Nucleus accumbens (tissue), 56 donors: Measurements from ENCODE around the gene C9orf153.
"Not testable (repeated sequence)": the region's sequence is repeated elsewhere in the genome, so short reads cannot be mapped to it uniquely, and the experiment has no call there.

Source experiments
- DNase-seq, 56 donors: peaks; one replicate each; lab custom pipeline; 2025; lab: John Stamatoyannopoulos, UW

C9orf153 gene

DNA sequence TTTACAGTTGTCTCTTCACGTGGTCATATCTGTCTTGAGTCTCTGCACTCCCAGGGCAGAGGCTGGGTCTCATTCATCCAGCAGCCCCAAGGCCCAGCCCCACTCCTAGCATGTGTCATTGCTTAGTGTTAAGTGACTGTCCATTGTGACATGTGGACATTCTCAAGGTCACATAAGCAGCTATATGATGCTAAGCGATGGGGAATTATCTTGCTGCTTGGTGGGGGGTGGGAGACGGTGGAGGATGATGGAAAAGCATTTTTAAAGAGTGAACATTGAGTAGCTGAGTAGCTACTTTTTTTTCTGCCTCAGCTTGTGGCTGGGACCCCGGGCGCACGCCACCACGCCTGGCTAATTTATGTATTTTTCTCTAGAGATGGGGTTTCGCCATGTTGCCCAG lies at the start of gene C9orf153:
C9orf153 (minus strand) TSS at position 101 of the 400 bp plus-strand sequence. CDS start 30,054 bp downstream, outside the sequence.
- no peak for DNase-seq

DNA sequence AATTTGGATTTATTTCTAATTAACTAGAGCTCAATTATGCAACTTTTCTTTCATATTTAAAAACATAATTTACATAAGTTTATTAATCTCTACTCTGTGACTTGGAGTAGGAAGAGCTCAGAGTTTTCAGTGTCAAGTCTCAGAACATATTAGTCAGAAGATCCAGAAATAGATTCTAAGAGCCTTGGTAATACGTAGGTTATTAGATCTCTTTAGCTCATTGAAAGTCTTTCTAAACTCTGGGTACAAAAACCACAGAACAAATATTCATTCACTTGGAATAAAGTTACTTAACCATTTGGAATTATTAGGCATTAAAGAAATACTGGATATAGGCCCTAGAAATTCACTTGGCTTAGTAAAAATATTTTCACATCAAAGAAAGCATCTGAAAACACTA lies 49.2 kb upstream of the C9orf153 start:
- no peak for DNase-seq

DNA sequence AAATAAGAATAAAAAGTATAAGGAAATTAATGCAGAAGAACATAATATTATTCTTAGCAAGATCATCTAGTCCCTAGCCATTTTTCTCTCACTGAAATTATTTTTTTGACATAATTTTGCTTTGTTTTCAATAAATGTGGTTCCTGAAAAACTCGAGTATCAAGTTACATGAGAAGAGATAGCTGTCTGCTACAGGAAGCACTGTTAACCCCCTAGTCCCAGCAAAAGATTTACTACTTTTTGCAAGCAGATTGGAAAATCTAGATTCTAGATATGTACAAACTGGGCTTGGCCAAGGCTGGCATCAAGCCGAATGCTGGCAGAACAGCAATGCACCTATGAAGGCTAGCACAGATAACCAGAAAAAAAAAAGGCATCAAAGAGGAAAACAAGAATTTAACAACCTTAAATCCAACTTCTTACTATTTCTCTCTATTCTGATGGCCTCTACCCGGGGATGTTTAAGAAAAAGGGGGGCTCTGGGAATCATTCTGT lies 44.8 kb upstream of the C9orf153 start:
- DNase-seq = no peak

DNA sequence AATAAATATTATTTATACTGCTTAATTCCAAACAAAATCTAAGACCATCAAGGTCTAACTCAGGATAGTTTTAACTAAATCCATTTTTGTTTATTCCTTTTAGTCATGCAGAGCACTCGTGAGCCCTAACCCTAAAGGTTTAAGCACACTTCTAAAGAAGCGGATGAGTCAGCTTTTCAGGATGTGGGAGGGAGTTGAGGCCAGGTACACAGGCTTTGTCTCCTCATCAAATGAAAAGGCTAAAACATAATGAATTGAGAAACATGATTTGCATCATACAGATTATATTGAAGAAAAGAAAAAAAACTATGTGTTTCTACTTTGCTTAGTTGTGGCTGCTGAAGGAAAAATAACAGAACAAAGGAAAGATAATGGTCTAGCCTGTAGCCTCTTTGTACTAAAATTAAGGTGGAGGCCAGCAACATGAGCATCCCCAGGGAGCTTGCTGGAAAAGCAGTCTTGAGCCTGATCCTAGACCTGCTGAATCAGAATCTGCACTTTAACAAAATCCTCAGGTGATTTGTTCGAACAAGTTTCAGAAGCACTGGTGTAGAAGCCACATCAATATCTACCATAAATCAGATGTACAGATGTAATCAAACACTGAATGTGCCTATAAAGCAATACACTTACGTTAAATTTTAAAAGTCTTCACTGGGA lies 44.0 kb upstream of the C9orf153 start:
- DNase-seq = no peak

DNA sequence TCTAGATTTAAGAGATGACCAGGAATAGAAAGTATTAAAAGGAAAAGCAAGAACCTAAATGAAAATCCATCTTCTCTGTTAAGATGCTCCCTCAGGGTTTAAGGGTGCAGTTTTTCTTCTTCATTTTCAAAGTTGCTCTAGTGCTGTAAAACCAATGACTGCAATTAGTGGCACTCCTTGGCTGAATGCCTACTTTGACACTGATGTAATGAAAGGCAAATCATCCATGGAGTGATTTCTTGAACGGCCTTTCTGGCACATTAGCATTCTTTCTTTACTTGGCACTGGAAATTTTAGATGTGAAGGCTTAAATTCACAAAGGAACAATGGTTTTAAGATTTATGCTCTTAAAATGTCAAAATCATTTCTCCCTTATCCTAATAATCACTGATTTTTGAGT lies 42.2 kb upstream of the C9orf153 start:
- DNase-seq = no peak

DNA sequence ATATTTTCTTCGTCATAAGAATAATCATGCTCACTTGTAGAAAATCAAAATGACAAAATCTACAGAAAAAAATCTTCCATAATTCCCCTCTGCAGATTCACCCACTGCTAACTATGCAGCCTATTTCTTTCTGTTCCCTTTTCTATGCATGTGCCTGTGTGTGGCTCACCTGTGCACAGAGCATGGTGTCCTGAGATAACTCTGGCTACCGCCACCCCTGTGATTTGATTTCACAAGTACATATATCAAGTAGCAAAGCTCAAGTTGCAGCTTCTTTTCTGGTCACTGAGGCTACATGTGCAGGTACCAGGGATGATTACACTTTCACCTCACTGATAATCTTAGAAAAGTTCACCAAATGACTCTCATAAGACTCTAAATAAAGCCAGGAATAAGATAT lies 41.2 kb upstream of the C9orf153 start:
- no peak for DNase-seq

DNA sequence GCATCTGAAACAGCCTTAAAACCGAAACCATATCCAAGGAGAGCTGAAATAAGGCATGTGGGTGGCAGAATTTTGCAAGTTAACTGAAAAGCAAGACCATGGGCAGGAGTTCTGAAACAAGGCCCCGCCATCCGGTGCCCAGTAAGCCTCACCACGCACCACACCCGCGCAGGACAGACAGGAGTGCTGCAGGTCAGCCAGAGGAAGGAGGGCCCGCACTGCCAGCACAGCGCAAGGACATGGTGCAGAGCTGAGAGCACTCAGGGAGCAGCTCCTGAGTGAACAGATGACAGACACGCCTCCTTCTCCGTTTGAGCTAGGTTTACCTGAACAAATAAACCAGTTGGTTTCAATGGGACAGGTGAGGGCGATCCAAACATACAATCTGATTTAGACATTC lies 39.4 kb upstream of the C9orf153 start:
- peak in 1 of 56 donors; percentile 7 for DNase-seq

DNA sequence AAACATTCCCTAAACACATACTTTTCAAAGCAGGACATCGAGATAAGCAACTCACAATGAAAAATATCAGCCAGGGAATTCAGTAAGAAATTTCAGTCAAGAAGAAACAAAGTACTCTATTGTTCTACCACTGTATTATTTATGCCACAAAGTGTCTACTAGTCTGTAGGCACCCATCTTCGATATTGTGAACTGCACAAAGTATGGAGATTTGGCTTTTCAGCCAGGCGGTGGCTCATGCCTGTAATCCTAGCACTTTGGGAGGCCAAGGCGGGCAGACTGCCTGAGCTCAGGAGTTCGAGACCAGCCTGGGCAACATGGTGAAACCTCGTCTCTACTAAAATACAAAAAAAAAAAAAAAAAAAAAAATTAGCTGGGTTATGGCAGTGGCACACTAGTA lies 30.9 kb upstream of the C9orf153 start:
- not testable (repeated sequence) for DNase-seq

DNA sequence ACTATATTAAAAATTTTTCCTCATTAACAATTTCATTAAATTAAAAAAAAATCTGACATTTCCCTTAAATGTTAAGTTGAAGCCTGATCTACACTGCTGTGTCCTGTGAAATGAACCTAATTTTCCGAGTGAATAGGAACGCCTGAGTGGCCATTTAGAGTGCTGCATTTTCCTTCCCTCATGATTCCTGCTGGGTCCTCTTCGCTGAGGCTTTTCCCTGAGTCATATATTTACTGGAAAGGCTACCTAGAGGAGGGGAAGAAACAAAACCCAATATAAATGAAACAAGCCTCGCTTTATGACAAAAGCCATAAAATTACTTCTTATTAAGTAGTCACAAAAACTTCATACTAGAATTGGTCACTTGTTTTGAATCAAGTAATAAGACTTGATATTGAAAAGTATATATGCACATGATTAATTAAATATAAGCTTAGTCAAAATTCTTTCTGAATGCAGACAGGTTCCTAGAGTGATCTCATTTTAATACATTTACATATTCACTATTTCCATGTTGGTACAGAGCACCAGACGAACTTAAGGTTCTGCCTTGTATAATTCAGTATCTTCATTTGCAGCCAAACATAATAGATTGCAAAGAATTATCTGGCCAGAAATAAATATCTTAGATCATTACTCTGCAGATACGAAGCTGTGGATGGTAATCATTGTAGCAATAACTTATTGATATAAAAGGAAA lies 29.2 kb upstream of the C9orf153 start:
- DNase-seq = no peak

DNA sequence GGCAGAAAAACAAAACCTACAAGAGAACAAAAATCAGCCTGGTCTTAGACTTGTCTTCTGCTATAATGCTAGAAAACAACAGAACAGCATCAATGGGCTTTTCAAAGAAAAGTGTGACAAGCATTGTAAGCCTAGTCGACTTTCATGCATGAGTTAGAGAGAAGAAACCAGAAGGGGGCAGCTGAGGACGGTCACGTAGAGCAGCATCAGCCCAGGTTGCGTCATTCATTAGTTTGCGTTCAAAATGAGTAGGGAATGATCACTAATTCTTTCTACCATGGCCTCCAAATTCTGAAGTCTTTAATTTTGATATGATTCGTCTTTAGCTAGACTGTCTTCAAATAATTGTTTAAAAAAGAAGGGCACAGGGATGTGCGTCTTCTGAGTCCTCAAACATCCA lies 27.6 kb upstream of the C9orf153 start:
- peak in 7 of 56 donors; percentile 9 to 30 (median 15) for DNase-seq

DNA sequence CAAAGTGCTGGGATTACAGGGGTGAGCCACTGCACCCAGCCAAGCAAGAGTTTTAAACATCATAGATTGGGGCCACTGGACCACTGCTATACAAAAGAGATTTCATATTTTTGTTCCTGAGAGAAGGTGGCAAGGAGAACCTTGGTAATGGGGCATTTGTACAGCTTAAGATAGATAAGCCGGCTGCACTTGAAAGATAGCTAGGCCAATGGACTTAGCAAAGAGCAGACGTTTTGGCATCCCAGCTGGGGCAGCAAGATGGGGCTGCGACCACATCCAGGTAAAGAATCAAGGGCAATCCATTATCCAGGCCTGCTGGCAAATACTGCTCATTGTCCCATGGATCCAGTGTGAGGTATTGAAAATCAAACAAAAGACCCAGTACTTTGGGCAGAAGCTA lies 26.8 kb upstream of the C9orf153 start:
- no peak for DNase-seq

DNA sequence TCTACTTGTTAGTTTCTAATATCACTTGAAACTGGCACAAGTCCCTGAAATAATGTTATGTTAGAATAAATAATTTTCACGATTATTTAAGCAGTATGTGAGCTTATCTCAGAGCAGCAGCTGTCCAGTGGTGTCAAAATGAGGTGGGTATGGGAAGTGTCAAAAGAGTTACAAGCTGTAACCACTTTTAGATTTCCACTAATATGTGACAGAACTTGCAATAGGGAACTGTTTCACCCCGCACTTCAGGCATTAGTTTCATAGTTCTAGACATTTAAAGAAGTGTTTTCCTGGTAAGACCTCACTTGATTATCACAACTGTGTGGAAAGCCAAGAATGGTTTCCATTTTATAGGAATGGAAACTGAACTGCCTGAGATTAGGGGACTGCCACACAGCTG lies 25.8 kb upstream of the C9orf153 start:
- DNase-seq = no peak

DNA sequence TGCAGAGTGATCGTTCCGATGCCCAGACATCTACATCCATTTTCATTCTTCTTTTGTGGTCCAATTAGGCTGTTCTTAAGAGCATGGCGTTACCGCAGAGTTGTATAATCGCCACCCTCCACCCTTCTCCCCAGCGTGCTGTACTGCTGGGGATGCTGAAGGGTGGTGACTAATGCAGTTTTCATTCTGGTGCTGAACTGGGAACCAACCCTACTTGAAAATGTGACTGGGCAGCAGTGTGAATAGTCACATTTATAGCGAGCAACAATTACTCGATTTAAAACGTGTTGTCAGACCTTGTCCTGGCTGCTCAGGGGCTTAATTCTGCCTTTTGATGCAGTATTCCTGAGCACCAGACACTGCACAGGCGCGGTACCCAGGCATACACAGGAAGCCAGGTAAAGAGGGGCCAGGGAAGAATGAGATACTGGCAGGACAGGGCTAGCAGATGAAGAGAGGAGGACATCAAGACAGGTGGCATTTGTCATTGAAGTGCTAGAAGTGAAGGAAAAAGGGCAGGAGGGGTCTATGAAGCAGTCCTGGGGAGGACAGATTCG lies 23.6 kb upstream of the C9orf153 start:
- peak in 23 of 56 donors; percentile 37 to 75 (median 52) for DNase-seq

DNA sequence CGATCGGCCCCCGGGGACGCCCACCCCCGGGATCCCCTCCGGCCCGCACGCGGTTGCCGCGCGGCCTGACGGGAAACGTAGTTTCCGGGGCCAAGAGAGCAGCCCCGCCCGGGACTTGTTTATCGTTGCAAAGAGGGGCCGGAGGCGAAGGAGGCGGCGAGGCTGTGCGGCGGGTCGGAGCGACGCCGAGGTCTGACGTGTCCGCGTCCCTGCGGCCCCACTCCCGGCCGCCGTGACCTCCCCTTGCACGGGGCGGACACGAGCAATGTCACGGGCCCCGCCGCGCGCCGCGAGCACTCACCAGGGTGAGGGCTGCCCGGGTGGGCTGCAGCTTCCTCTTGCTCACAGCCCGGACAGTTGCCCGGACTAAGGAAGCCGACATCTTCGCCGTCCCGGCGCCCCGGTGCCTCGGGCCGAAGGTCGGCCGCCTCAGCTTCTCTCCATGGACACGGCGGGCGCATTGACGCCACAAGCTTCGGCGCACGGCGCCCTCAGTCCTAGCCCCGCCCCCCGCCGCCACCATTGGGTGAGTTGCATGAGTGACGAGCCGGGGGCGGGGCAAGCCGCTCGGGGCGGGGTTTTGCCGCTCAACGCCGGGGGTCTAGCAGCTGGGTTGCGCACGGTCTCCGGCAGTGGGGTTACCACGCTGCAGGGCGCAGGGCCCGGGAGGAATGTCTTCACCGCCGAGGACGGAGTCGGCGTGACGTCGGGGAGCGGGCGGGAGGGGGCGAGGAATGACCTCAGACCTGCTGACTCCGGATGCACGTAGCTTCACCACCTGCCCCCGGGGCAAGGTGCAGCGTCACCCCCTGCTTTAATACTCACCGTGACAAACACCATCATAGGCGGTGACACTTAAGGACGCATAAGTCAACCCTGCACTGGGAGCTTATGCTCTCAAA lies 22.9 kb upstream of the C9orf153 start, which contains the start of gene ISCA1:
ISCA1 (minus strand) TSS at position 462 of the 902 bp plus-strand sequence; CDS start at position 382, 80 bp downstream.
- peak; percentile 50 to 99 (median 92) for DNase-seq

DNA sequence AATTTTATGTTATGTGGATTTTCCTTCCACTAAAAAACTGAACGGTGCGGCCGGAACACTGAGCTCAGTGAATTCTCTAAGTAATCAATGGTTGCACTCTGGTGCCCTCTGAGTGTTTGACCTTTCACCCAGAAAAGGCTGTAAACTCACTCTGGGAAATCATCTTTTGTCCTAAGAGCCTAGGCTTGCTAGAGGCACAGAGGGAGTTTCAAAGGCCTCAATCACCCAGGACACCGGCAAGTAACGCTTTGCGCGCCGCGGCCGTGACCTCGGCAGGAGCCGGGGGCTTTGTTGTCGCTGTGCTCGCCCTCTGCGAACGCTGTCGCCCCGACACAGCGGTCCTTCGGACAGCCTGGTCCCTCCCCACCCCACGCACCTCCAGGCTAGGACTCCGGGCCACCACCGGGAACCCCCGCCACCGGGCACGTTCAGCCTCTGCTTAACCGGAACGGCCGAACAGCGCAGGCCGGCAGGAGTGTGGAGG lies 22.2 kb upstream of the C9orf153 start:
- DNase-seq = peak in 2 of 56 donors; percentile 53 to 74

DNA sequence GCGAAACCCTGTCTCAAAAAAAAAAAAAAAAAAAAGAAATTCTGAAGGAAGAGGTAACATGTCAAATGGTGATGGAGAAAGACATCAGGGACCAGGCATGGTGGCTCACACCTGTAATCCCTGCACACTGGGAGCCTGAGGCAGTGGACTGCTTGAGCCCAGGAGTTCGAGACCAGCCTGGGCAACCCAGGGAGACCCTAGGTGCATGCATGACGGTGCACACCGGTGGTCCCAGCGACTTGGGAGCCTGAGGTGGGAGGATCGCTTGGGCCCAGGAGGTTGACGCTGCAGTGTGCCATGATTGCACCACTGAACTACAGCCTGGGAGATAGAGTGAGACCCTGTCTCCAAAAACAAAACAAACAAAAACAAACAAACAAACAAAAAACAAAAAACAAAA lies 21.1 kb upstream of the C9orf153 start:
- DNase-seq = no peak

DNA sequence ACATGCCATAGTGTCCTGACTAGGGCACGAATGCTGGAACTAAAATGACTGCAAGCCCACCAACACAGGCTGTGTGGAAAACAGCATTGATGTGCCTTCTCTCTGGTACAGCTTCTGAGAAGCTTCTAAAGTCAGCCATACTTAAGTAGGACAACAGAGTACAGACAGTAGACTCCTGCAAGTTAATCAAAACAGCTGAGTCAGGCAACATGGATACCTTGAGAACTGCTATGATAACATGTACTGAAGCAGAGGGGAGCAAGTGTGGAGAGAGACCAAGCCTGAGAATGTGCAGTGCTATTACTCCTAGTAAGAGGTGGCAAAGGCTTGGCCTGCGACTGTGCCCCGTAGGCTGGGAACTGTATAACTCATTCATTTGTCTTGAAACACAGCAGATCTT lies 20.4 kb upstream of the C9orf153 start:
- no peak for DNase-seq

DNA sequence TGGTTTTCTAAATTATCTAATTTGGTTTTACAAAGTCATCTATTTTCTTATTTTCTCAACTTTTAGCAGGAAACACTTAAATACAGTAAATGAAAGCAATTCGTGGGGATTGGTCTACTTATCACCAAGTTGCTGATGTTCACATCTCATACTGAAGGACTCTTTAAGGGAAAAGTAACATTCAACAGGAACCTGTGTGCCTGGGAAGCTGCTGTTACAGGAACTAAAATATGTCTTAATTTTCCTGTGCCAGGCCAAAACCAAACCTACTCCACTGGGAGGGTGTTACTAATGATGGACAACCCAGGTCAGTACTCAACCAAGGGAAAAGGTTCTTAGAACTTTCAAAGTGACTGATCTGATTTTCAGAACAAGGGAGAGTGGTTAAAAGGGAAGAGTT lies 17.6 kb upstream of the C9orf153 start:
- DNase-seq = no peak

DNA sequence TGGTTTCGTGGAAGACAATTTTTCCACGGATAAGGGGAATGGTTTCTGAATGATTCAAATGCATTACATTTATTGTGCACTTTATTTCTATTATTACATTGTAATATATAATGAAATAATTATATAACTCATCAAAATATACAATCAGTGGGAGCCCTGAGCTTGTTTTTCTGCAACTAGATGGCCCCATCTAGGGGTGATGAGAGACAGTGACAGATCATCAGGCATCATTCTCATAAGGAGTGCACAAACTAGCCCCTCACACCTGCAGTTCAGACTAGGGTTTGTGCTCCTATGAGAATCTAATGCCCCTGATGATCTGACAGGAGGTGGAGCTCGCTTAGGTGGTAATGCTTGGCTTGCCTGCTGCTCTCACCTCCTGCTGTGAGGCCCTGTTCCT lies 16.5 kb upstream of the C9orf153 start:
- no peak for DNase-seq
